Testis (tissue), 3 donors: ENCODE measurements around the gene LRIT2. TPM values are rescaled to one million over a fixed set of nuclear protein-coding genes. Genes with fewer than 3 reads are reported as not detected.
"Not testable (repeated sequence)": the region's sequence is repeated elsewhere in the genome, so short reads cannot be mapped to it uniquely, and the experiment has no call there.

Experiments
- DNase-seq: peaks from one replicate; pipeline ENCODE4 v3.0.0-alpha.2; 2019
- H3K27ac ChIP-seq, 2 donors: fragments of 200-600 bp; sonication (generic); one replicate each; pipeline ENCODE4 v1.5.1; 2019
- H3K27me3 ChIP-seq: fragments of 200-600 bp; sonication (generic); one replicate; pipeline ENCODE4 v1.5.1; 2019
- H3K36me3 ChIP-seq: fragments of 200-600 bp; sonication (generic); one replicate; pipeline ENCODE4 v1.5.1; 2017; ENCODE audit warnings: low read depth; ENCODE audit errors: missing control alignments
- H3K4me1 ChIP-seq: fragments of 200-600 bp; sonication (generic); one replicate; pipeline ENCODE4 v1.5.1; 2019
- H3K4me3 ChIP-seq, 2 donors: fragments of 200-600 bp; sonication (generic); one replicate each; pipeline ENCODE4 v1.5.1; 2017 to 2019
- H3K9me3 ChIP-seq: fragments of 200-600 bp; sonication (generic); one replicate; pipeline ENCODE4 v1.5.1; 2017
- CTCF ChIP-seq, 3 experiments: fragments of 450-650 bp in 2 of 3; fragments of 200-600 bp in 1 of 3; sonication (generic) in 1 of 3; IDR thresholded peaks; one replicate each; pipeline ENCODE4 v1.5.1; 2016 to 2019; ENCODE audit warnings: antibody characterized with exemption in 3 of 3, mild to moderate bottlenecking in 2 of 3, moderate library complexity in 1 of 3
- POLR2A ChIP-seq: fragments of 450-650 bp; IDR thresholded peaks from one replicate; pipeline ENCODE4 v1.6.1; 2017; ENCODE audit warnings: antibody characterized with exemption, mild to moderate bottlenecking, moderate library complexity
- WGBS, 2 donors: methylation state at CpG; one replicate each; pipeline ENCODE4 v1.1.5; 2018; 5-methylcytosine and 5-hydroxymethylcytosine counted together
- intact Hi-C: fragments of 100-400 bp; cut with DNase I; formaldehyde crosslinking; loops from one replicate; pipeline ENCODE4 v1.15.1; 2023; ENCODE audit warnings: low total_unique reads
- polyA plus RNA-seq: library from polyadenylated mRNA; stranded (reverse); fragments of 350-450 nt; fragmentation: Illumina TruSeq; extraction: RNeasy Lipid Tissue Mini Kit (QIAGEN cat#74804); gene quantifications from one replicate; pipeline ENCODE4 v1.2.3, GENCODE V29; 2014; ENCODE audit warnings: low read depth, low replicate concordance; ENCODE audit not compliant: insufficient read depth
- total RNA-seq, 2 donors: library from RNA; depleted of rRNA; stranded (reverse); fragments of >200 nt; gene quantifications; one replicate each; pipeline ENCODE4 v1.2.3, GENCODE V29; 2016

LRIT2 gene
- total and polyA plus RNA-seq, 3 donors from 2014 or later = 0.12 to 0.20 TPM; not detected in 1

GRCh38 chr10:84181631-84182030 is 43.7 kb downstream of the LRIT2 start:
- H3K36me3 ChIP-seq = no peaks in the 10 kb centered on the region
- H3K4me1 ChIP-seq = no peaks in the 10 kb centered on the region
- TF ChIP-seq POLR2A (no peak), CTCF (IDR thresholded peaks at IDR 0.05) (no peak)
- H3K4me3 ChIP-seq = no peak overlapping the region
- no peaks in the 10 kb centered on the region for H3K27me3 ChIP-seq
- WGBS, 2 donors = 67 to 97% methylated on average over 2 to 5 of the region's 5 CpGs
- H3K27ac ChIP-seq = no peak overlapping the region
- no peaks in the 10 kb centered on the region for H3K9me3 ChIP-seq
- intact Hi-C loops = no loop called here
- DNase-seq = no peak

GRCh38 chr10:84180386-84180785 is 45.0 kb downstream of the LRIT2 start:
- WGBS, 2 donors = 88 to 95% methylated on average over 17 of the region's 22 CpGs
- H3K4me1 ChIP-seq, DNase-seq, H3K27me3 ChIP-seq, H3K36me3 ChIP-seq, H3K9me3 ChIP-seq, intact Hi-C loops, H3K4me3 ChIP-seq, H3K27ac ChIP-seq: not testable (repeated sequence)

- Histone ChIP-seq H3K27me3 (no peaks in the 10 kb centered on the region), H3K36me3 (no peaks in the 10 kb centered on the region), H3K4me1 (no peaks in the 10 kb centered on the region), H3K27ac (no peak overlapping the region), H3K4me3 (no peak overlapping the region), H3K9me3 (no peaks in the 10 kb centered on the region)
- 70 to 80% methylated on average over 9 to 12 of the region's 12 CpGs for WGBS, 2 donors
- no peak for DNase-seq
- intact Hi-C loops = no loop called here
- TF ChIP-seq POLR2A (no peak), CTCF (IDR thresholded peaks at IDR 0.05) (no peak)
Observed at GRCh38 chr10:84179059-84179710, 46.2 kb downstream of the LRIT2 start.

GRCh38 chr10:84178160-84178609 is 47.2 kb downstream of the LRIT2 start:
- 89 to 91% methylated on average over 3 of the region's 3 CpGs for WGBS, 2 donors

GRCh38 chr10:84177541-84178141 is 47.7 kb downstream of the LRIT2 start:
- H3K4me3 ChIP-seq = no peak overlapping the region
- no peak for DNase-seq
- H3K9me3 ChIP-seq = no peaks in the 10 kb centered on the region
- TF ChIP-seq POLR2A (no peak), CTCF (IDR thresholded peaks at IDR 0.05) (no peak)
- WGBS, 2 donors = 76 to 77% methylated on average over 7 to 8 of the region's 8 CpGs
- intact Hi-C loops = no loop called here
- no peaks in the 10 kb centered on the region for H3K4me1 ChIP-seq
- no peaks in the 10 kb centered on the region for H3K36me3 ChIP-seq
- H3K27me3 ChIP-seq = no peaks in the 10 kb centered on the region
- H3K27ac ChIP-seq = no peak overlapping the region

More at GRCh38 chr10:84178160-84178609, 47.2 kb downstream of the LRIT2 start:
- no peak for DNase-seq
- no peaks in the 10 kb centered on the region for H3K27me3 ChIP-seq
- no peaks in the 10 kb centered on the region for H3K4me1 ChIP-seq
- H3K27ac ChIP-seq = no peak overlapping the region
- H3K4me3 ChIP-seq = no peak overlapping the region
- no peaks in the 10 kb centered on the region for H3K36me3 ChIP-seq
- no peaks in the 10 kb centered on the region for H3K9me3 ChIP-seq
- intact Hi-C loops = no loop called here
- no peak for TF ChIP-seq CTCF (IDR thresholded peaks at IDR 0.05)
- no peak for TF ChIP-seq POLR2A
